ENCODE measurements around the gene ATG101.

Gene ATG101

DNA sequence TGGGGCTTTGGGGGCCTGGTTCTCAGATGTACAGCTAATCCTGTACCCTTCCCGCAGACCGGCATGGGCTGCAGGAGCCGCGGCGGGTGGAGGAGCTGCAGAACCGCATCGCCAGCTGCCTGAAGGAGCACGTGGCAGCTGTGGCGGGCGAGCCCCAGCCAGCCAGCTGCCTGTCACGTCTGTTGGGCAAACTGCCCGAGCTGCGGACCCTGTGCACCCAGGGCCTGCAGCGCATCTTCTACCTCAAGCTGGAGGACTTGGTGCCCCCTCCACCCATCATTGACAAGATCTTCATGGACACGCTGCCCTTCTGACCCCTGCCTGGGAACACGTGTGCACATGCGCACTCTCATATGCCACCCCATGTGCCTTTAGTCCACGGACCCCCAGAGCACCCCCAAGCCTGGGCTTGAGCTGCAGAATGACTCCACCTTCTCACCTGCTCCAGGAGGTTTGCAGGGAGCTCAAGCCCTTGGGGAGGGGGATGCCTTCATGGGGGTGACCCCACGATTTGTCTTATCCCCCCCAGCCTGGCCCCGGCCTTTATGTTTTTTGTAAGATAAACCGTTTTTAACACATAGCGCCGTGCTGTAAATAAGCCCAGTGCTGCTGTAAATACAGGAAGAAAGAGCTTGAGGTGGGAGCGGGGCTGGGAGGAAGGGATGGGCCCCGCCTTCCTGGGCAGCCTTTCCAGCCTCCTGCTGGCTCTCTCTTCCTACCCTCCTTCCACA lies 11.0 kb upstream of the ATG101 start:
- no peak for TF ChIP-seq GATA3 (IDR thresholded peaks at IDR 0.05; ENCODE audit: low read depth, low read length)
- TF ChIP-seq GATA2 (IDR thresholded peaks at IDR 0.05; ENCODE audit: low read depth, low read length) = no peak

DNA sequence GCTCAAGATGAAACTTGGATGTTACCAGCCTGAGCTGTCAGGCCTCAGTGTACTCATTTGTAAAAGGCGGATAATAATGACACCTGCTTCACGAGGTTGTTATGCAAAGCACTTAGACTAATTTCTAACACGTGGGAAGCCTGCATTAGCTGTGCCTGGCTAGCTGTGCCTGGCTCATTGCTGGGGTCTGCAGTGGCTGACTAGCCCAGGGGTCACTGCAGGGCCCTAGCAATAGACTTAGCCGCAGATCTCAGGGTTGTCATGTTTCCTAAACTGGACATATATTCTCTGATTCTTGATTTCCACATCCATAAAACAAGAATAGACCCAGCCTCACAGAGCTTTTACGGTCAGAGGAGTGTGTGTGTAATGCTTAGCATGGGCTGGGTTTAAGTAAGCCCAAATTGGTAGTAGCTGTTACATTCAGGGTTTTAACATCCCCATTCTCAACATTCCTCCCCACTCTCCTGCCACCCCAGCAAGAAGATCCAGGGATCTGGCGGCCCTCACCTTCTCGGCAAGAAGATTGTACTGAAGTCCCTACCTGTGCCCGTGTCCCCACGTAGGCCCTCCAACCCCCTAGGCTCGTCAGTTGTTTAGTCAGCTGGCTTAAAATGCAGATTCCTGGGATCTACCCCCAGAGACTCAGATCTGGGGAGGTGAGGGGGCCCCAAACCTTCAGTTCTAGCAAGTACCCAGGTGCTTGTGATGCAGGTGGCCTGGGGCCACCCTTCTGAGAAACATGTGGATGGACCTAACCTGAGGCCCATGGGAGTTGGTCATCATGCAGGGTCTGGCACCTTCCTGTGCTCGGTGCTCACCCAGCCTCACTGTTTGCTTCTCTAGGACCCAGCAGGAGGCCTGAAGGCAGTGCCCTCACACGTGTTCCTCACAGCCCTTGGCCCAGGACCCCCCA lies 9.9 kb upstream of the ATG101 start:
- no peak for TF ChIP-seq GATA2 (IDR thresholded peaks at IDR 0.05; ENCODE audit: low read depth, low read length)
- TF ChIP-seq GATA3 (IDR thresholded peaks at IDR 0.05; ENCODE audit: low read depth, low read length) = no peak

DNA sequence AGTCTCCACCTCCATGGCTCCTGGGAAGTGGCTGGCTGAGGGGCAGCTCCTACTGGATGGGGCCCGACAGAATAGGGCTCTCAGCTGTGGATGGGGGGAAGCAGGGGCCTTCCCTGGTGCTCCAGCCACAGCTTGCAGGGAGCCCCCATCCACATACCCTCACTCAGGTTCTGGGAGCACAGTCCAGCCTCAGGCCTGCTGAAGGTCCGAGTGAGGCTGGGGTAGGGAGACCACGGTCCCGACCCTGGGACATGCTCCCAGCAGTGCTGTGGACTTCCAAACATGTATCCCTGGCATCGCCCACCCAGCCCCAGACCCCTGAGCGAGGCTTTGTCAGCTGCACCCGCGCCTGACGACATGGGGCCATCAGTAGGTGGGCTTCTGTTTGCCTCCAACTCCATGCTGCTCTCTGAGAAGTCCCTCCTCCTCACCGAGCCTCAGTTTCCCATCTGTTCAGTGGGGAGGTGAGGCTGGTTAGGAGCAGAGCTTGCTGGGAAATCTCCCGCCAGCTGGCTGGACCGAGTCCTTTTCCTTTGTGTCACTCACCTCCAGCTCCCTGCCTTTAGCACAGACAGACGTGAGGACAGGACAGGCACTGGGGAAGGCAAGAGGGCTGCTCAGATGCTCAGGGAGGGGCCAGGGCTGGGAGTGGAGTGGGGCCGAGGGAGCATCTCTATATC lies 9.1 kb upstream of the ATG101 start:
- TF ChIP-seq GATA3 (IDR thresholded peaks at IDR 0.05; ENCODE audit: low read depth, low read length) (no peak), GATA2 (IDR thresholded peaks at IDR 0.05; ENCODE audit: low read depth, low read length) (no peak)

DNA sequence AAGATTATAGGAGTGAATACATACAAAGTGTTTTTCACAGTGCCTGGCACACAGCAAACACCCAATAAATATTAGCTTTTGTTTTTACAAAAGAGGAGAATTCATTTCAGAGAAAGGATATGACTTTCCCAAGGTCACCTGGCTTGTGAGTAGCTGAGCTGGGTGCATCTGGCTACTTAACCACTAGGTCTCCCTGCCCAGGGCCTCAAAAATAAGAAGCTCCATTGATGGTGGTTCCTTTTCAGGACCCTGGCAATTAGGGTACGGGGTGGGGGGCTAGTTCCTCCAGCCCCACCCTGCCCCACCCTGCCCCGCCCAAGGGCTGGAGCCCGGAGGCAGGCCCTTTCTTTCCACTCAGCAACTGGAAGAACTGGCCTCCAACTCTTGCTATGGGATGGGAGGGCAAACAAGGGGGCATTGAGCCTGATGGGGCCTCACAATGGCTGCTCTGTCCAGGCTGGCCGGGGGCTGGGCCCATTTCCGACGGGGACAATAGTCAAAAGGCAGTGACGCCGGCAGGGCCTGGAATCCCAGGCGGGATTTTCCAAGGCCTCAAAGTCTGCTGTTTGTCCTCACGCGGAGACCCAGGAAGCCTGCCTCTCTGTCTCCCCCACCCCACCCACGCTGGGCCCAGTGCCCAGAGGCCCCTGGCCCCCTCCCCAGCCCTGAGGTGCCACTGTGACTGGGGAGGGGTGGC lies 8.2 kb upstream of the ATG101 start:
- no peak for TF ChIP-seq GATA3 (IDR thresholded peaks at IDR 0.05; ENCODE audit: low read depth, low read length)
- no peak for TF ChIP-seq GATA2 (IDR thresholded peaks at IDR 0.05; ENCODE audit: low read depth, low read length)

DNA sequence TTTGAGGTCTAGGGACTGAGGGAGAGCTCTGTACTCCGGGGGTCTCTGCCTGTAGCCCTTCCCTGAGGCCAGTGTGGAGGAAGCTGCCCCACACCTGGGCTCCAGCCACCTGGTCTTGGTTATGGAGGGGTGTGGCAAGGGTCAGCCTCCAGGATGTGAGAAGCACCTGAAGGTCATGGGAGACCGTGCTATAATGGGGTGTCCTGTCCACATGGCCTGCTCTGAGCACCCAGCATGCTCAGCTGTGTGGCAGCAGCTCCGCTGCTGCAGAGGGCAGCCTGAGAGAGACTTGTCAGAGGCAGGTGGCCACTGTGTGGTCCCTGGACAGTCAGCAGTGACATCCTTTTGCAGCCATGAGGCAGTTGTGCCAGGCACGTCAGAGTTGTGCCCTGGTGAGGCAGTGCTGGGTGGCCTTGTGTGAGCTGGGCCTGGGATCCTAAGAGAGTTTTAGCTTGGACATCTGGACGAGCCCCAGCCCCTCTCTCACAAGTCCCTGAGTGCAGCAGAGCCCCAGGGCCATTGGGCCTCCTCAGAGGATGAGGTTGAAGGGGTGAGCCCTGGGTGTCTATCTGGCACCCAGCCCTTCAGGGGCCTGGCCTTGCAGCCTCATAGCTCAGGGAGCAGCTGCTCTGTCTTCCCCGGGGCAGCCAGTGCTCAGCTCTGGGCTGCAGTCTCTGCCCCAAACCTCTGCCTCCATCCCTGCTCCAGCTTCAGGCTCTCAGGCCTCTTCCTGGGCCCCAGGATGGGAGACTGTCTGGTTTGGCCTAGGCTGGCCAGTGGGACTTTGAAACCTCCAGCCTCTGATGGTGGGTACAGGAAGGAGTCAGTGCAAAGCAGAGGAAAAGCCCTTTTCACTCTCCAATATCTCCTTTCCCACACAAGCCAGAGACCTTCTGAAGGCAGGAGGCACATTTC lies 7.4 kb upstream of the ATG101 start:
- no peak for TF ChIP-seq GATA2 (IDR thresholded peaks at IDR 0.05; ENCODE audit: low read depth, low read length)
- TF ChIP-seq GATA3 (IDR thresholded peaks at IDR 0.05; ENCODE audit: low read depth, low read length) = no peak

DNA sequence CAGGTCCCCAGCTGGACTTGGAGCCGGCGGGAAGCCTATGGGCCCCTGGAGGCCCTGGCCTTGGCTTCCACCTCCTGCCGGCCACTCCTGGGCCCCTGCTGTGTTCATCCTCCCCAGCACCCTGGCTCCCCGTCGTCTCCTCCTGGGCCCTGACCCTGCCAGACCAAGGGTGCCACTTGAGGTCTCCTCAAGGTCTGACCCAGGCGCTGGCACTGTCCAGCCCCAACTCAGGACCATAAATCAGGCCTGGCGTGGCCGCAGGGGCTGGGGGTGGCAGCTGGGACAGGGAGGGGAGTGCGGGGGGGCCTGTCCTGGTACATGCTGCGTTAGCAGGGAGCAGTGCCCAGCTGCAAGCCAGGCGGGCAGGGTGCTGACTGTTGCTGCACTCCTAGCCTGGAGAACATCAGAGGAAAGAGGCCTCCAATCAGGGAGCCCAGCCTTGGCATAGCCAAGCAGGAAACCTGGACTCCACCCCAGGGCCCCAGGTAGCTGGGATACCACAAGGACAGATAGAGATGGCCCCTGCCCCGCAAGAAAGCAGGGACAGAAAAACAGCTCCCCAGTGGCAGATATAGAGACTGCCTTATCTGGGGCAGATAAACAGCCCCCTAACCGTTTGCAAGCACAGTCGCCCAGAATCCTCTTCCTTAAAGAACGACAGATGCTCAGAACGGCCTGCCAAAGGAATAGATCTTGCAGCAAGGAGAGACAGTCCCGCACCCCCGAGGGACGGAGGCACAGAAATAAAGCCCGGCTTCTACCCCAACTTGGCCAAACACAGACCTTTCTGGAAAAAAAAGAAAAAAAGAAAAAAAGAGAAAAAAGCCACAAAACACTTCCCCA lies 6.5 kb upstream of the ATG101 start:
- TF ChIP-seq GATA2 (IDR thresholded peaks at IDR 0.05; ENCODE audit: low read depth, low read length) = no peak
- TF ChIP-seq GATA3 (IDR thresholded peaks at IDR 0.05; ENCODE audit: low read depth, low read length) = no peak

DNA sequence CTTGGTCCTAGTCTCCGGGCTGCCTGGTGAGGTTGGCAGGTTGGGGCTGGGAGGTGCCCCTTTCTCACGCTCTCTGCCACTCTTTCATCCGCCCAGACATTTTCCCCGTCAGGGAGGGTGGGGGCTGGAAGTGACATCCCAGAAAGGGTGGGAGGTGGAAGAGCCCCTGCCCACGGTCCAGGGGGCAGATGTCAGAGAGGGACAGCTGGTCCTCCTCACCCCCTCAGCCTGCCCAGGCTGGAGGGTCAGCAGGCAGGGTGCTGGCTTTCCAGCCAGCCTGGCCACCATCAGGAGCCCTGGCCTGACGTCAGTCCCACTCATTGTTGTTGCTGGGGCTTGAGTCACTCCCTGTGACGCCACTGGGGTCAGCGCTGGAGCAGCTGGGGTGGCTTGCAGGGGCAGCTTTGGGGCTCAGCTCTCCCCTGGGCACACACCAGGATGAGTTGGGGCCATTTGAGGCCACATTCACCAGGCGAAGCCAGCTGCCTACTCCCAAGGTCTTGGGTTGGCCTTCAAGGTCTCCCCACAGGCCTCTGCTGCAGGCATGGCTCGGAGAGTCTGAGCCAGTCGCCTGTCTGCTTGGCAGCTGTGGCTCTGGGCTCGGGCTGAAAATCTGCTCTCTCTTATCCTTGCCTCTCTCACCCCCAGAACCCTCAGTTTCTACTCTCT lies 5.7 kb upstream of the ATG101 start:
- TF ChIP-seq GATA2 (IDR thresholded peaks at IDR 0.05; ENCODE audit: low read depth, low read length) = no peak
- TF ChIP-seq GATA3 (IDR thresholded peaks at IDR 0.05; ENCODE audit: low read depth, low read length) = no peak

DNA sequence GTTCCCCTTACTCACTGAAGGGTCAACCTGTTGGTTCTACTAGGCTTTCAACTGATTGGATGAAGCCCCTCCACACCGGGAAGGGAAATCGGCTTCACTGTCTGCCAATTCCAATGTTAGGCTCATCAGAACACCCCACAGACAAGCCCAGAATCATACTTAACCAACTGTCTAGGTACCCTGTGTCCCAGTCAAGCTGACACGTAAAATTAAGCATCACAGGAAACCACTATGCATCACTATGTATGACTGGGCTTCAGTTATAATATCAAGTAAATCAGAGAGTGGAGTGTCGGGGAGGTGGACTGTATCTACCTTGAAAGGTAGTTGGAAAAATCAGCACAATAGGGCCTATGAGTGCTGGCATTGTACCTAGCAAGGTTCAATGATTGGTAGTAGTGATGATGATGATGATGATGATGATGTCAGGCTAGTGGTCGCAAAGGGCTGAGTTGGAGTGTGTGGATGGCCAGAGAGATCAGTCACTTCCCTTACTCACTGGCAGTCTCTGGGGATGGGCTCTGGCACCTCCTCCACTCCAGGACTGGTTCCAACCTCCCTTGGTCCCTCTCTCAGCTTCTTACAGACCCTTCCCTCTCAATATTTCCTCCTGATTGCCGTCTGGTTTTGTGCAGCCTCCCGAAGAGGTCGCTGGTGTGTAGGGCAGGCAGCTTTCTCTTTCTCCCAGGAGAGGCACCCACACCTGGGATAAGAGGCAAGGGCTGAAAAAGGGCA lies 3.3 kb upstream of the ATG101 start:
- TF ChIP-seq GATA2 (IDR thresholded peaks at IDR 0.05; ENCODE audit: low read depth, low read length) (no peak), GATA3 (IDR thresholded peaks at IDR 0.05; ENCODE audit: low read depth, low read length) (no peak)

DNA sequence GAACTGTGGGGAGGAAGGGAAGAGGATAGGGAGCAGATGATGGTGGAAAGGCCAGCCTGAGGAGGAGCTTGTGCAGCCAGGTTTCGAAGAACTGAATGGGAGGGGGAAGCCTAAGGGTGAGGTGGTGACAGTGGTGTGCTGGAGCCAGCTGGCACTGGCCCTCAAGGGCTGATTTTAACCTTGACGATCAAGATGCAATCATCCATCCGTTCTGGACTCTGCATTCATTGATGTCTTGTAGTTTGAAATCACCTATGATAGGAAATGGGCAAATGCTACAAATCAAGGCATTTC lies 2.8 kb upstream of the ATG101 start:
- no peak for TF ChIP-seq GATA2 (IDR thresholded peaks at IDR 0.05; ENCODE audit: low read depth, low read length)
- TF ChIP-seq GATA3 (IDR thresholded peaks at IDR 0.05; ENCODE audit: low read depth, low read length) = no peak

DNA sequence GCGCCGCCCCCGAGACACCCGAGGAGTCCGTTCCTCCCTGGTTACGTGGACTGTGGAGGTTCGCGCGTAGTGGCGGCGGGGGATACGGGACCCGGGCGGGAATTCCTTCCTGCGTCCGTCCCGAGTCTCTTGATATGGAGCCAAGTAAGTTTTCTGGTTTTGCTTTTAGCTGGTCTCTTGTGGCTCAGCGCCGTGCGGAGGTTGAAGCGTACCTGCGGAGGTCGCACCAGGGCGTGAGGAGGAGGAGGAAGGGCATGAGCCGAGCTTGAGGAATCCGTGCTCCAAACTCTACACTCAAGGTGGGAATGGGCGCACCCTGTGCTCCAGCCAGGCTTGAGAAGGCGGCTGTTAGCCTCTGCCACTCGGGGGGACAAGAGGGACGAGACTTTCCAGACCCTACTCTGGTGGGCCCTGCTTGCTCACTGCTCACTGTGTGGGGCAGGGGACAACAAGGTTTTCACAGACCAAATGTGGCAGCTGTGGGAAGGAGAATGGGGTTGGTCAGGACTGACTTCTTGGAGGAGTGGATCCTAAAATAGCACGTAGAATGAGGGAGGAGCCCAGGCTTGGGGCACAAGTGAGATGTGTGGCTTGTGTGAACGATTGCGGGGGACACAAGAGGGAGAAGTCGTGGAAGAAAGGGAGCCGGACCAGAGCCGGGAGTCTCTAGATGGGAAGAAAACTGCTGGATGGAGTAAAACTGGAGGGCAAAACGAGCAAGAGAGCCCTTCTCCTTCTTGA lies 577 bp downstream of the ATG101 start:
- TF ChIP-seq GATA2 (IDR thresholded peaks at IDR 0.05; ENCODE audit: low read depth, low read length) (no peak), GATA3 (IDR thresholded peaks at IDR 0.05; ENCODE audit: low read depth, low read length) (no peak)
